SIG-M5 (cell line): Measurements from ENCODE around the gene NPR1.

ENCODE experiments used
- DNase-seq: peaks from one replicate; lab custom pipeline; 2025; lab: John Stamatoyannopoulos, UW

Gene NPR1

GRCh38 chr1:153727463-153728304 lies 49.2 kb downstream of the NPR1 start, which contains the start of gene INTS3:
Gene INTS3, plus strand, starts transcription at chr1:153728050. Its CDS starts 585 bp downstream, at chr1:153728635.
- peak; percentile 100 for DNase-seq

- DNase-seq: no peak
Measured at GRCh38 chr1:153728305-153729066, 50.0 kb downstream of the NPR1 start.

- no peak for DNase-seq
Measured at GRCh38 chr1:153730468-153730988, 52.0 kb downstream of the NPR1 start.

- DNase-seq: no peak
Measured at GRCh38 chr1:153733970-153734369, 55.5 kb downstream of the NPR1 start.

- DNase-seq: no peak
Measured at GRCh38 chr1:153734396-153735089, 56.1 kb downstream of the NPR1 start.

GRCh38 chr1:153735090-153735420 lies 56.6 kb downstream of the NPR1 start:
- no peak for DNase-seq

- DNase-seq: no peak
Measured at GRCh38 chr1:153741986-153742385, 63.5 kb downstream of the NPR1 start.

- no peak for DNase-seq
Measured at GRCh38 chr1:153742411-153743142, 64.1 kb downstream of the NPR1 start.
